ENCODE results near the gene MFAP2. TPM values are rescaled to one million over a fixed set of nuclear protein-coding genes. Genes with fewer than 3 reads are reported as not detected.

Gene MFAP2
- total RNA-seq, 1 experiment from 2014 or later, result 202 TPM

DNA sequence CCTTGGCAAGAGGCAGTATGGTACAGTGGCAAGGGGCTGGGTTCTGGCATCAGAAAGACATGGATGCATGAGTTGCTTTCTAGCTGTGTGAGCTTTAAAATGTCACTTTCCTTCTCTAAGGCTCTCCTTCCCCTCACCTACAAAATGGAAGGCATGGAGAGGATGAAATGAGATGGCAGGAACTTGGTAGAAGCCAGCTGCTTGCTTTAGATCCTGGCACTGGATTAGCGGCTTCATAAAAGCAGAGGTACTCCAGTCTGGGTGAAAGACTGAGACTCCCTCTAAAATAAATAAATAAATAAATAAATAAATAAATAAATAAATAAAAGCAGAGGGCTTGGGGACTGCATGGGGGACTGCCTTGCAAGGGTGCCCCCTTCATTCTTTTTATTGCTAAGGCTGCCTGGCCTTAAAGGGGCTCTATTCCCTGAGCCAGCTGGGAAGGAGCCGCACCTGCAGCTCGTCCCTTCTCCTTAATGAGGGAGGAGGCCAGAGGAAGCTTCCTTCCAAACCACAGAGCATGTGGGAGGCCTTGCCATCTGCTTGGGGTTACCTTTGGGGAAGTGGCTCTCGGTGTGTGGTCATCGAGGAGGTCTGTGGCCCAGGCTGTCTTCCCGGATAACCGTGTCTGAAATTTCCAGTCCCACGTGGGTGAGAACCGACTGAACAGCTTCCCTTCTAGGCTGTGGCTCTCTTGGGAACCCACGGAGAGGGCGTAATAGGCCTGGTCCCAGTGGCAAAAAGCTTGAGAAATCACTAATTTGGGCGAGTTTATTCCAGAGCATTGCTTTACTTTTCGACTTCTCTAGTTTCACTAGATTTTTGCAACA lies 33.3 kb upstream of the MFAP2 start:
- peak; percentile 25 for DNase-seq
- Histone ChIP-seq H3K27me3 (ENCODE audit: control insufficient read depth, insufficient read depth, low read length) (no peaks in the 10 kb centered on the region; the same call in 1 of the 2 replicates), H3K36me3 (replicated peaks; ENCODE audit: control insufficient read depth, insufficient read depth, low read length) (peaks cover 2% of the 10 kb centered on the region; the same call in 1 of the 2 replicates), H3K4me3 (ENCODE audit: insufficient read depth, low read depth, low read length) (no peak overlapping the region)

DNA sequence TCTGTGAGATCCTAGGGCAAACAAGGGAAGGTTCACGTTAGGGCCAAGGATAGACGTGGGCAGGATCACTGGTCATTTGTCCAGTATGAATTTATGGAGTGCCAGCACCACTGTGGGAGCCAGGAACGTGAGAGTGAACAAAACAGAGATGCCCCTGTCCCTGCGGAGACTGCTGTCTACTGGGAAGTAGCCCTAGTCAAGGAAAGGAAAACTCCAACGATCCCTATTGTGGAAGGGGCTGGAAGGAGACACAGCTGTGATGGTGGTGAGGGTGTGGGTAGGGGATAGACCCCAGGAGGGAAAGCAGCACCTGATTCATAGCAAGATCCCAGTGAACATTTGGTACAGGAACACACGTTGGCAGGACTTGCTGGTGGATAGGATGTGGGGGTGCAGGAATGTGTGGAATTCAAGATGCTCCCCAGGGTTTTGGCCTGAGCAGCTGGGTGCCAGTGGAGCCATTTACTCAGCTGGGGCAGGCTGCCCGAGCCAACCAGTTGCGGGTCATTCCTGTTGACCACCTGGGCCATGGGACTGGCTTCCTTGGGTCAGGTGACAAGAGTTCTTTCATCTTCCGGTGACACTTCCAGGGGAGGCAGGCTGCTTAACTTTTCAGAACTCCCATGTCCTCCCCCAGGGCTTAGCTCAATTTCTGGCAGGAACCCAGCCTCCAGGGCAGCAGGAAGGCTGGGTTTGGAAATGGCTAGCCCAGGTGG lies 32.5 kb upstream of the MFAP2 start:
- DNase-seq, result peak; percentile 56
- Histone ChIP-seq H3K4me3 (ENCODE audit: insufficient read depth, low read depth, low read length) (no peak overlapping the region), H3K27me3 (ENCODE audit: control insufficient read depth, insufficient read depth, low read length) (no peaks in the 10 kb centered on the region; the same call in 1 of the 2 replicates), H3K36me3 (replicated peaks; ENCODE audit: control insufficient read depth, insufficient read depth, low read length) (no peaks in the 10 kb centered on the region)

GRCh38 chr1:17011439-17012307 lies 31.3 kb upstream of the MFAP2 start, which contains the start of gene ATP13A2:
ATP13A2 (minus strand) TSS chr1:17011928; CDS start chr1:17011738, 190 bp downstream.
- H3K27me3 ChIP-seq (ENCODE audit: control insufficient read depth, insufficient read depth, low read length), result no peaks in the 10 kb centered on the region; the same call in 1 of the 2 replicates
- DNase-seq, result peak; percentile 97
- H3K36me3 ChIP-seq (replicated peaks; ENCODE audit: control insufficient read depth, insufficient read depth, low read length), result no peaks in the 10 kb centered on the region
- peak within 1 kb of the TSS; percentile 93 for H3K4me3 ChIP-seq (ENCODE audit: insufficient read depth, low read depth, low read length)

GRCh38 chr1:17011092-17011438 lies 30.6 kb upstream of the MFAP2 start:
- DNase-seq, result no peak
- Histone ChIP-seq H3K4me3 (ENCODE audit: insufficient read depth, low read depth, low read length) (peak overlapping the region; percentile 93), H3K36me3 (replicated peaks; ENCODE audit: control insufficient read depth, insufficient read depth, low read length) (no peaks in the 10 kb centered on the region), H3K27me3 (ENCODE audit: control insufficient read depth, insufficient read depth, low read length) (no peaks in the 10 kb centered on the region; the same call in 1 of the 2 replicates)

- H3K36me3 ChIP-seq (replicated peaks; ENCODE audit: control insufficient read depth, insufficient read depth, low read length), result no peaks in the 10 kb centered on the region; the same call in 1 of the 2 replicates
- peak; percentile 24 for DNase-seq
- H3K27me3 ChIP-seq (ENCODE audit: control insufficient read depth, insufficient read depth, low read length), result no peaks in the 10 kb centered on the region; the same call in 1 of the 2 replicates
- H3K4me3 ChIP-seq (ENCODE audit: insufficient read depth, low read depth, low read length), result no peak overlapping the region
Measured at GRCh38 chr1:17009706-17010105, 29.3 kb upstream of the MFAP2 start.

DNA sequence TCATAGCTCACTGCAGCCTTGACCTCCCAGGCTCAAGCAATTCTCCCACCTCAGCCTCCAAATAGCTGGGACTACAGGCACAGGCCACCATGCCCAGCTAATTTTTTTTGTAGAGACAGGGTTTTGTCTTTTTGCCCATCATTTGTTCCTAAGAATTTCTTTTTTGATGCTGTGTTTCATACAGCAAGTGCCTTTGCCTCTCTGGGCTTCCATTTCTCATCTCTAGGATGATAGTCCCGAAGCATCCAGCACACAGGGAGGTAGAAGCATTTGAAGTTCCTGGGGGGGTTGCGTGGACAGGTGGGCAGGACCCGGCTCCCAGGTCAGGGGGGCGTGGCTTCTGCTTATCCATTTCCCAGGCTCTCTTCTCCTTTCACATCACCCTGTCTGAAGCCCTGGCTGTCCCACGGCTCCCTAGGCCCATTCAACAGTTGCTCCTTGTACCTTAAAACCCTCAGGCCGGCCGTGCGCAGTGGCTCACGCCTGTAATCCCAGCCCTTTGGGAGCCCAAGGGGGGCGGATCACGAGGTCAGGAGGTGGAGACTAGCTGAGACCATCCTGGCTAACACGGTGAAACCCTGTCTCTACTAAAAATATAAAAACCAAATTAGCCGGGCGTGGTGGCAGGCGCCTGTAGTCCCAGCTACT lies 27.9 kb upstream of the MFAP2 start:
- Histone ChIP-seq H3K27me3 (ENCODE audit: control insufficient read depth, insufficient read depth, low read length) (no peaks in the 10 kb centered on the region; the same call in 1 of the 2 replicates), H3K36me3 (replicated peaks; ENCODE audit: control insufficient read depth, insufficient read depth, low read length) (peaks cover 4% of the 10 kb centered on the region), H3K4me3 (ENCODE audit: insufficient read depth, low read depth, low read length) (no peak overlapping the region)
- peak; percentile 66 for DNase-seq

- H3K27me3 ChIP-seq (ENCODE audit: control insufficient read depth, insufficient read depth, low read length), result no peaks in the 10 kb centered on the region; the same call in 1 of the 2 replicates
- peak; percentile 90 for DNase-seq
- no peak overlapping the region for H3K4me3 ChIP-seq (ENCODE audit: insufficient read depth, low read depth, low read length)
- peaks cover 7% of the 10 kb centered on the region for H3K36me3 ChIP-seq (replicated peaks; ENCODE audit: control insufficient read depth, insufficient read depth, low read length)
Measured at GRCh38 chr1:17007121-17007520, 26.7 kb upstream of the MFAP2 start.

DNA sequence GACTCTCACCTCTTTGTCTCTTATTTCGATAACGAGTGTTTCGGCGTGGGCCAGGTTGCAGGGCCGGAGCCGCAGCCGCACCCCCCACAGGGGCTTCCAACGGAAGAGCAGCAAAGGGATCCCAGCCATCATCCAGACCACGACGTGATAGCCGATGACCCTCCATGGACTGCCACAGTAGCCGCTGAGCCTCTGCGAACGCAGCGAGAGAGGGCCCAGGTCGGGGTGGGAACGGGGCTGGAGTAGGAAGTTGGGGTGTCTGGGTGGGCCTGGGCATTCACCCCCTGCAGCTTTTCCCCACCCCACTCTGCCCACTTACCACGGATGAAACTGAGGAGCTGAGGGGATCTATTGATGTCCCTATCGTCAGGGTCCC lies 24.9 kb upstream of the MFAP2 start:
- peak; percentile 46 for DNase-seq
- no peaks in the 10 kb centered on the region for H3K27me3 ChIP-seq (ENCODE audit: control insufficient read depth, insufficient read depth, low read length)
- H3K36me3 ChIP-seq (replicated peaks; ENCODE audit: control insufficient read depth, insufficient read depth, low read length), result peaks cover 11% of the 10 kb centered on the region
- no peak overlapping the region for H3K4me3 ChIP-seq (ENCODE audit: insufficient read depth, low read depth, low read length)

DNA sequence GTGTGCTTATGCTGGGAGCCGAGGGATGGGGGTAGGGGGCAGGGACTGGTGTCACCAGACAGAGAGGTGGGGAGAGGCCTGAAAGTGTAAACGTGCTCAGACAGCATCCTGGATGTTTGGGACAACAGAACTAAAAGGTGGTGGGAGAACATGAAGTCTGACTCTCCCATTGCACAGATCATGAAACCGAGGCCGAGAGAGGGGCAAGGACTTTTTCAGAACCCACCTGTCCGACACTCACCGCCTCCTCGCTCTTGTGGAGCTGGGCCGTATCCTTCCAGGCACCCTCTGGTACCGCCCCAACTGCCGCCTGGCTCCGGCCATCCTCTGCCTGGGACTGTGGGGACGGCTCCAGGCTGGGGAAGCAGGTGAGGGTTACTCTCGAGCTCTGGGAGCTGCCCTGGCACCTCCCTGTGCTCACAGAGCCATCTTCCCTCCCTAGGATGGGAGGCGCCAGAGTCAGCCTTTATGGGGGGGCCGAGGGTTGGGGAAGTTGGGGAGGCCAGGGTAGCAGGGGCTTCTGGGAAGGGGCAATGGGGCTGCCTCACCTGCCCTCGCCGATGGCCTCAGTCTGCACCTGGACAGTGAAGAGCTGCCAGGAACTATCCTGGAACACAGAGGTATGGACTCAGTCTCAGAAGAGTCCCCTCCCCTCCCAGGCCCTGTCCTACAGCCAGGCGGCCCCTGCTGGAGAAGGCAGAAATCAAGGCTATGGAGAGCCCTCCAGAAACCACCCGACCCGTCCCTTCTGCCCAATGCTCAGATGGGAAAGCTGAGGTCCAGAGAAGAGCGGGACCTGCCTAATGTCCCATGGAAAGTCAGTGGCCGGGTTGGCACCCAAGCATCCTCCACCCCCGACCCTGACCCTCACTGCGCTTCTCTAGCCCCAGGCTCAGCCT lies 24.3 kb upstream of the MFAP2 start:
- peak; percentile 83 for DNase-seq
- no peak overlapping the region for H3K4me3 ChIP-seq (ENCODE audit: insufficient read depth, low read depth, low read length)
- H3K27me3 ChIP-seq (ENCODE audit: control insufficient read depth, insufficient read depth, low read length), result no peaks in the 10 kb centered on the region
- peaks cover 11% of the 10 kb centered on the region for H3K36me3 ChIP-seq (replicated peaks; ENCODE audit: control insufficient read depth, insufficient read depth, low read length)

DNA sequence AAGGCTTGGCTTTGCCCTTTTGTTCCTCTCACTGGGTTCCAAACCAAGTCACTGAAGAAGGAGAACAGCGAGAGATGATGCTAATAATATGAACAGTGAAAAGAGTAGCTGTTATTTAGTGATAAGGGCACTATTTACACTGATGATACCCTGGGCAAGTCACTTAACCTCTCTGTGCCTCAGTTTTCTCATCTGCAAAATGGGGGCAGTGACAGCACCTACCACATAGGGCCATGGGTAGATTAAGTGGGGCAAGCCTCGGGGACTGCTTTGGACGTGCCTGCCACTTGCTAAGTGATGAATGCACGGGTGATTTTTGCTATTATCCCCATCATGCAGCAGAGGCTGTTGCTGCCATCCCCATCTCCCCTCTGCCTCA lies 22.1 kb upstream of the MFAP2 start:
- Histone ChIP-seq H3K4me3 (ENCODE audit: insufficient read depth, low read depth, low read length) (no peak overlapping the region), H3K27me3 (ENCODE audit: control insufficient read depth, insufficient read depth, low read length) (no peaks in the 10 kb centered on the region), H3K36me3 (replicated peaks; ENCODE audit: control insufficient read depth, insufficient read depth, low read length) (peaks cover 12% of the 10 kb centered on the region)
- no peak for DNase-seq

- Histone ChIP-seq H3K36me3 (replicated peaks; ENCODE audit: control insufficient read depth, insufficient read depth, low read length) (peaks cover 12% of the 10 kb centered on the region), H3K4me3 (ENCODE audit: insufficient read depth, low read depth, low read length) (no peak overlapping the region), H3K27me3 (ENCODE audit: control insufficient read depth, insufficient read depth, low read length) (no peaks in the 10 kb centered on the region)
- DNase-seq, result peak; percentile 37
Measured at GRCh38 chr1:17001760-17002523, 21.5 kb upstream of the MFAP2 start.

DNA sequence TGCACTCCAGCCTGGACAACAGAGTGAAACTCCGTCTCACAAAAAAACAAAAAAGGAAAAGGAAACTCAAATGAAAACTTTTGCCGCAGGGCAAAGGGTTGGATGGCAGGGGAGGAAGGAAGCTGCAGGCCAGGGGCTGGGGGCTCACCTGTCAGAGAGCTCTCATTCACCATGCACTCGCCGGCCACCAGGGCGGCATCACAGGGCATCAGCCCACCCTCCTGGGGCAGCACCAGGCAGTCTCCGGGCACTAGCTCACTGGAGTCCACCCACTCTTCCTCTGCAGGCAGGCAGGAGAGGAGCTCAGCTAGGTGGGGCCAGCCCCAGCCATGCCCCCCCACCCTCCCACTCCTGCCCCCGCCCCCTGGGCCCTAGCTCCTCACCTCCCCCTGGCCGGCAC lies 19.4 kb upstream of the MFAP2 start:
- Histone ChIP-seq H3K36me3 (replicated peaks; ENCODE audit: control insufficient read depth, insufficient read depth, low read length) (peaks cover 12% of the 10 kb centered on the region), H3K27me3 (ENCODE audit: control insufficient read depth, insufficient read depth, low read length) (no peaks in the 10 kb centered on the region), H3K4me3 (ENCODE audit: insufficient read depth, low read depth, low read length) (no peak overlapping the region)
- peak; percentile 78 for DNase-seq

Data from H7 (cell line).